Glutamatergic neuron (in vitro differentiated cells): ENCODE results near the gene PTPRG. TPM values are rescaled to one million over a fixed set of nuclear protein-coding genes. Genes with fewer than 3 reads are reported as not detected.
A peak's percentile ranks its signal among the peaks of the same experiment; 100 is the strongest.

Experiments
- DNase-seq: peaks from one replicate; pipeline ENCODE4 v3.0.0; 2022
- H3K27ac Mint-ChIP-seq: one replicate; pipeline ENCODE4 v1.8.0; 2020; ENCODE audit warnings: mild to moderate bottlenecking, mixed read lengths, inconsistent platforms; ENCODE audit not compliant: unreplicated experiment
- H3K27me3 Mint-ChIP-seq: one replicate; pipeline ENCODE4 v1.8.0; 2020; ENCODE audit warnings: mild to moderate bottlenecking, moderate library complexity, mixed read lengths, inconsistent platforms; ENCODE audit not compliant: unreplicated experiment
- H3K36me3 Mint-ChIP-seq: one replicate; pipeline ENCODE4 v1.8.0; 2020; ENCODE audit warnings: mild to moderate bottlenecking, mixed read lengths, inconsistent platforms; ENCODE audit not compliant: unreplicated experiment
- H3K4me1 Mint-ChIP-seq: one replicate; pipeline ENCODE4 v1.8.0; 2020; ENCODE audit warnings: mild to moderate bottlenecking, low read depth, mixed read lengths, inconsistent platforms; ENCODE audit not compliant: unreplicated experiment
- H3K4me3 Mint-ChIP-seq: one replicate; pipeline ENCODE4 v1.8.0; 2020; ENCODE audit warnings: mild to moderate bottlenecking, mixed read lengths, inconsistent platforms; ENCODE audit not compliant: unreplicated experiment
- H3K9me3 Mint-ChIP-seq: one replicate; pipeline ENCODE4 v1.8.0; 2020; ENCODE audit warnings: mild to moderate bottlenecking, moderate library complexity, mixed read lengths, inconsistent platforms; ENCODE audit not compliant: unreplicated experiment
- total RNA-seq: library from RNA; stranded (reverse); fragmentation: NEBNext Ultra II Directional; extraction: Animal tissue kit (Norgen Biotek cat#: 25700); gene quantifications from one replicate; pipeline ENCODE4 v1.2.1, GENCODE V29; 2021; ENCODE audit not compliant: unreplicated experiment
- TF ChIP-seq, protein P1 (sequence below): fragments of 200-600 bp; sonication (generic); IDR thresholded peaks from one replicate; pipeline ENCODE4 v1.5.0; 2021; ENCODE audit not compliant: partially characterized antibody, unreplicated experiment

Gene PTPRG
- total RNA-seq, 1 donor from 2014 or later: 52.1 TPM

DNA sequence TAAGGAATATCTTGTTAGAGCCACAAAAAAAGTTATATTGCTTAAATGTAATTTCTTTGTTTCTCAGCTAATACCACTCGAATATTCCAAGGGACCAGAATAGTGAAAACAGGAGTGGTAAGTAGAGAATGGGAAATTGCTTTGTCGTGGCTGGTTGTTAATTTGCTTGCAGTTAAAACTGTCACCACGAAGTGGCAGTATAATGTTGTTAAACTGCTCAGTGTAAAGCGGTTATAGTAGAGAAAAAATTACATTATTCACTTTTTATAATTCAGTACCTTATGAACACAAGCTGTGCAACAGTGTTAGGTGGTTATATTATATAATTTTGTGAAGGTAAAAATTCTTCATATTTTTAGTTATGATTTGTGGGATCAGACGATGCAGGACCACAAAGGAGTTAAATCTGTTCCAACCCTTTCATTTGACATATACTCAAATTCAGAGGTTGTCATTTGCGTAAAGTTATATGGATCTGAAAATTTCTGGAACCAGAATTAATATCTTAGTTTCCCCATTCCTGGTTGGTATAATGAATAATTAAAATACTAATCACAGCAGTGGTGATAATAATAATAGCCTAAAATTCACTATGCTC, 640.2 kb downstream of the PTPRG start:
- no peaks in the 10 kb centered on the region for H3K9me3 Mint-ChIP-seq
- DNase-seq: no peak
- no peak overlapping the region for H3K4me3 Mint-ChIP-seq
- H3K4me1 Mint-ChIP-seq: no peaks in the 10 kb centered on the region
- no peaks in the 10 kb centered on the region for H3K27me3 Mint-ChIP-seq
- no peaks in the 10 kb centered on the region for H3K36me3 Mint-ChIP-seq
- TF ChIP-seq, protein P1, sequence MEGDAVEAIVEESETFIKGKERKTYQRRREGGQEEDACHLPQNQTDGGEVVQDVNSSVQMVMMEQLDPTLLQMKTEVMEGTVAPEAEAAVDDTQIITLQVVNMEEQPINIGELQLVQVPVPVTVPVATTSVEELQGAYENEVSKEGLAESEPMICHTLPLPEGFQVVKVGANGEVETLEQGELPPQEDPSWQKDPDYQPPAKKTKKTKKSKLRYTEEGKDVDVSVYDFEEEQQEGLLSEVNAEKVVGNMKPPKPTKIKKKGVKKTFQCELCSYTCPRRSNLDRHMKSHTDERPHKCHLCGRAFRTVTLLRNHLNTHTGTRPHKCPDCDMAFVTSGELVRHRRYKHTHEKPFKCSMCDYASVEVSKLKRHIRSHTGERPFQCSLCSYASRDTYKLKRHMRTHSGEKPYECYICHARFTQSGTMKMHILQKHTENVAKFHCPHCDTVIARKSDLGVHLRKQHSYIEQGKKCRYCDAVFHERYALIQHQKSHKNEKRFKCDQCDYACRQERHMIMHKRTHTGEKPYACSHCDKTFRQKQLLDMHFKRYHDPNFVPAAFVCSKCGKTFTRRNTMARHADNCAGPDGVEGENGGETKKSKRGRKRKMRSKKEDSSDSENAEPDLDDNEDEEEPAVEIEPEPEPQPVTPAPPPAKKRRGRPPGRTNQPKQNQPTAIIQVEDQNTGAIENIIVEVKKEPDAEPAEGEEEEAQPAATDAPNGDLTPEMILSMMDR: peak; percentile 76
- H3K27ac Mint-ChIP-seq: no peak overlapping the region

DNA sequence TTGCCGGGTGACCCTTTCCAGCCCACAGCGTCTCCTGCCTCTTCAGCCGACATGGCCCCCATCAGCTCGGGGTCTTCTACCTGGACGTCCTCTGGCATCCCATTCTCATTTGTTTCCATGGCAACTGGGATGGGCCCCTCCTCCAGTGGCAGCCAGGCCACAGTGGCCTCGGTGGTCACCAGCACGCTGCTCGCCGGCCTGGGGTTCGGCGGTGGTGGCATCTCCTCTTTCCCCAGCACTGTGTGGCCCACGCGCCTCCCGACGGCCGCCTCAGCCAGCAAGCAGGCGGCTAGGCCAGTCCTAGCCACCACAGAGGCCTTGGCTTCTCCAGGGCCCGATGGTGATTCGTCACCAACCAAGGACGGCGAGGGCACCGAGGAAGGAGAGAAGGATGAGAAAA, 641.8 kb downstream of the PTPRG start:
- H3K36me3 Mint-ChIP-seq: no peaks in the 10 kb centered on the region
- no peaks in the 10 kb centered on the region for H3K9me3 Mint-ChIP-seq

GRCh38 chr3:62203561-62203960, 642.2 kb downstream of the PTPRG start:
- TF ChIP-seq, protein P1: no peak
- Mint-ChIP-seq H3K4me1 (no peaks in the 10 kb centered on the region), H3K27ac (no peak overlapping the region), H3K27me3 (no peaks in the 10 kb centered on the region), H3K4me3 (no peak overlapping the region), H3K36me3 (no peaks in the 10 kb centered on the region), H3K9me3 (no peaks in the 10 kb centered on the region)
- no peak for DNase-seq

More for the DNA sequence above, 641.8 kb downstream of the PTPRG start:
- TF ChIP-seq, protein P1: no peak
- Mint-ChIP-seq H3K27ac (no peak overlapping the region), H3K27me3 (no peaks in the 10 kb centered on the region), H3K4me1 (no peaks in the 10 kb centered on the region), H3K4me3 (no peak overlapping the region)
- DNase-seq: no peak

DNA sequence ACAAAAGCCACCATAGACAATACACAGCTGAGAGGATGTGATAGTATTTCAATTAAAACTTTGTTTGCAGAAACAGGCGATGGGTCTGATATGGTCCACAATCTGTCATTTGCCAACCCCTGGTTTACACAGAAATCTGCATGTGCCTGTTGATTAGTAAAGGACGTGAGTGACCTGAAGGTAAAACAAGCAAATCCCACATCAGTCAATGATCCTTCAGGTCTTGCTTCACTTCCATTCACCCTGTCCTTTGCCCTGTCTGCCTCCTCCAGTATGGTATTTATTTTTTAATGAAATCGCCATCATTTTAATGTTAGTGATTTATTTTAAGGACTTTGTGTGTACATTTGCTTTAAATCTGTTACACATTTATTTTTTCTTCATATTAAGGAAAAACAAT, 645.8 kb downstream of the PTPRG start:
- no peak overlapping the region for H3K4me3 Mint-ChIP-seq
- TF ChIP-seq, protein P1: no peak
- H3K9me3 Mint-ChIP-seq: no peaks in the 10 kb centered on the region
- H3K36me3 Mint-ChIP-seq: no peaks in the 10 kb centered on the region
- no peak for DNase-seq
- no peak overlapping the region for H3K27ac Mint-ChIP-seq
- H3K27me3 Mint-ChIP-seq: no peaks in the 10 kb centered on the region
- H3K4me1 Mint-ChIP-seq: no peaks in the 10 kb centered on the region

DNA sequence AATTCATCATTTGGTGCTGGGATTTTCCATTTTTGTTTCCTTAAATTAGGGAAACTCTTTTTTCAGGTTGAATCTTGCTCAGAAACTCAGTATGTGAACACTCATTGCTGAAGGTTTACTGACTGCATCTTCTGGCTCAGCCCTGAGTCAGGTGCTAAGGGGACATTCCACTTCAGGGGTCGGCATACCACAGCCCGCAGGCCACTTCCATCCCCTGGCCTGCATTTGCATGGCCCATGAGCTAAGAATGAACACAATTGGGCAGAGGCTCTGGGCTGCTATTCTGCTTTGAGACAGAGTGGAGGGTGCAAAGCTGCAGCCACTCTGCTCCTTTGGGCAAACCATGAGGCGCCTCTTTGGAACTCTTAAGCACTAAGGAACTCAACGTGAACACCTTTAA, 647.0 kb downstream of the PTPRG start:
- Mint-ChIP-seq H3K27ac (no peak overlapping the region), H3K27me3 (no peaks in the 10 kb centered on the region), H3K4me1 (no peaks in the 10 kb centered on the region), H3K9me3 (no peaks in the 10 kb centered on the region), H3K36me3 (no peaks in the 10 kb centered on the region), H3K4me3 (no peak overlapping the region)
- DNase-seq: no peak
- TF ChIP-seq, protein P1: no peak
